B cell (primary cell): Measurements from ENCODE around the gene STX10. TPM values are rescaled to one million over a fixed set of nuclear protein-coding genes. Genes with fewer than 3 reads are reported as not detected.
"Not testable (repeated sequence)": the region's sequence is repeated elsewhere in the genome, so short reads cannot be mapped to it uniquely, and the experiment has no call there.

ENCODE experiments used
- ATAC-seq: fragments of 200-7000 bp; cut with Tn5 transposase; one replicate; pipeline ENCODE4 v1.10.0; 2021; ENCODE audit warnings: low read depth, mild to moderate bottlenecking, moderate number of reproducible peaks, moderate library complexity
- CTCF ChIA-PET: fragments of 350-600 bp; sonication (Branson Sonifier 250); formaldehyde crosslinking; loops from one replicate; lab custom pipeline; 2021; ENCODE audit warnings: antibody characterized with exemption, inconsistent platforms; lab: Charles Lee
- POLR2A ChIA-PET: fragments of 350-600 bp; sonication (Branson Sonifier 250); formaldehyde crosslinking; loops from one replicate; lab custom pipeline; 2021; ENCODE audit warnings: antibody characterized with exemption; lab: Charles Lee
- DNase-seq: peaks from one replicate; pipeline ENCODE4 v3.0.0; 2013
- H2AFZ ChIP-seq: 2 replicates; pipeline ENCODE4 v1.6.1; 2012; ENCODE audit warnings: mild to moderate bottlenecking, low read depth, low read length; ENCODE audit not compliant: insufficient read depth, poor library complexity, severe bottlenecking
- H3K27ac ChIP-seq, 2 donors: 1 replicate in 1 of 2; 2 replicates in 1 of 2; pipeline ENCODE4 v1.5.1; 2012 to 2013; ENCODE audit warnings: low read length in 2 of 2, mild to moderate bottlenecking in 2 of 2, moderate library complexity in 1 of 2
- H3K27me3 ChIP-seq, 4 experiments: fragments of 200-600 bp in 1 of 4; sonication (generic) in 1 of 4; replicated peaks in 1 of 4; 1 replicate in 2 of 4; 2 replicates in 2 of 4; pipeline versions ENCODE4 v1.6.1 to v1.7.0; 2013 to 2016; ENCODE audit warnings: low read length in 3 of 4, mild to moderate bottlenecking in 2 of 4, mixed read lengths in 1 of 4, moderate library complexity in 1 of 4; ENCODE audit not compliant: insufficient read depth in 4 of 4, control insufficient read depth in 3 of 4; ENCODE audit errors: control extremely low read depth in 1 of 4
- H3K36me3 ChIP-seq, 2 experiments: replicated peaks in 1 of 2; 1 replicate in 1 of 2; 2 replicates in 1 of 2; pipeline versions ENCODE4 v1.6.1 to v1.7.1; 2013; ENCODE audit warnings: low read length in 1 of 2; ENCODE audit not compliant: insufficient read depth in 2 of 2, control insufficient read depth in 1 of 2; ENCODE audit errors: control extremely low read depth in 1 of 2, extremely low read depth in 1 of 2
- H3K4me1 ChIP-seq, 2 donors: fragments of 200-600 bp in 1 of 2; sonication (generic) in 1 of 2; 1 replicate in 1 of 2; 2 replicates in 1 of 2; pipeline versions ENCODE4 v1.5.1 to v1.6.1; 2013 to 2017; ENCODE audit warnings: low read length in 2 of 2; ENCODE audit not compliant: control insufficient read depth in 2 of 2, insufficient read depth in 2 of 2
- H3K4me2 ChIP-seq: replicated peaks from 2 replicates; pipeline ENCODE3; 2012; ENCODE audit warnings: mild to moderate bottlenecking, low read depth, low read length; ENCODE audit not compliant: poor library complexity, severe bottlenecking
- H3K4me3 ChIP-seq, 5 experiments: fragments of 200-600 bp in 1 of 5; sonication (generic) in 1 of 5; 1 replicate in 3 of 5; 2 replicates in 2 of 5; pipeline versions ENCODE4 v1.5.1 to v1.7.0; 2011 to 2016; ENCODE audit warnings: low read length in 4 of 5, mild to moderate bottlenecking in 4 of 5, low read depth in 2 of 5, control low read depth in 1 of 5, moderate library complexity in 1 of 5; ENCODE audit not compliant: insufficient read depth in 1 of 5; ENCODE audit errors: control extremely low read depth in 1 of 5, extremely low read depth in 1 of 5
- H3K79me2 ChIP-seq: fragments of 200-600 bp; sonication (generic); one replicate; pipeline ENCODE4 v1.6.0; 2016; ENCODE audit warnings: low read length; ENCODE audit not compliant: control insufficient read depth, insufficient read depth
- H3K9ac ChIP-seq: fragments of 200-600 bp; sonication (generic); 2 replicates; pipeline ENCODE4 v1.6.1; 2017; ENCODE audit warnings: mild to moderate bottlenecking, low read length, moderate library complexity
- H3K9me3 ChIP-seq, 3 donors: one replicate each; pipeline versions ENCODE4 v1.6.1 to v1.7.1; 2013; ENCODE audit warnings: low read length in 2 of 3; ENCODE audit not compliant: control insufficient read depth in 2 of 3, insufficient read depth in 1 of 3; ENCODE audit errors: control extremely low read depth in 1 of 3
- H4K20me1 ChIP-seq: 2 replicates; pipeline ENCODE4 v1.6.0; 2012; ENCODE audit warnings: mild to moderate bottlenecking, low read length; ENCODE audit not compliant: insufficient read depth, control insufficient read depth, poor library complexity, severe bottlenecking
- H3K27ac Mint-ChIP-seq: one replicate; pipeline ENCODE4 v1.8.0; 2021; ENCODE audit warnings: mixed read lengths
- H3K27me3 Mint-ChIP-seq: one replicate; pipeline ENCODE4 v1.8.0; 2021; ENCODE audit warnings: mixed read lengths
- H3K4me1 Mint-ChIP-seq: one replicate; pipeline ENCODE4 v1.8.0; 2021; ENCODE audit warnings: mixed read lengths
- H3K4me3 Mint-ChIP-seq: one replicate; pipeline ENCODE4 v1.8.0; 2021; ENCODE audit warnings: mixed read lengths
- H3K9me3 Mint-ChIP-seq: one replicate; pipeline ENCODE4 v1.8.0; 2022; ENCODE audit warnings: mixed read lengths; ENCODE audit not compliant: insufficient read depth
- CTCF ChIP-seq: fragments of 200-600 bp; IDR thresholded peaks from one replicate; pipeline ENCODE4 v1.8.0; 2022; ENCODE audit warnings: antibody characterized with exemption, mild to moderate bottlenecking
- EZH2 ChIP-seq: IDR thresholded peaks from 2 replicates; pipeline ENCODE4 v1.6.1; 2012; ENCODE audit warnings: borderline replicate concordance, low read depth, mild to moderate bottlenecking, moderate library complexity, low read length; ENCODE audit not compliant: insufficient read depth, poor library complexity, severe bottlenecking
- WGBS: methylation state at CpG from one replicate; pipeline ENCODE4 v1.1.5; 2013; ENCODE audit warnings: missing lambda C conversion rate; ENCODE audit not compliant: insufficient coverage; 5-methylcytosine and 5-hydroxymethylcytosine counted together
- intact Hi-C: fragments of 100-400 bp; cut with micrococcal nuclease; formaldehyde crosslinking; loops from one replicate; pipeline ENCODE4 v1.10.0; 2022
- polyA plus RNA-seq: library from polyadenylated mRNA; depleted of rRNA; stranded (reverse); fragments of >200 nt; gene quantifications from 2 replicates; pipeline ENCODE4 v1.2.3, GENCODE V29; 2012
- total RNA-seq, 2 donors: library from RNA; stranded (reverse); fragments of 120-200 nt in 1 of 2; gene quantifications; 1 replicate in 1 of 2; 2 replicates in 1 of 2; pipeline versions ENCODE4 v1.2.3 to v1.2.4, GENCODE V29; 2013 to 2022

Gene STX10
- total and polyA plus RNA-seq, 2 donors (not counting 1 experiment from before 2014, with no cell fraction given) = 59.0 to 147 TPM

- ChIA-PET CTCF (interaction anchor here (0.9 to 12.6 kb wide), 7 partner anchors 12 to 105 kb away, joined by 3 to 154 read pairs (median 13); no protein-coding TSS in a partner anchor), POLR2A (interaction anchor here (0.8 to 6.0 kb wide), 5 partner anchors 8 to 25 kb away, joined by 5 to 116 read pairs (median 10); no protein-coding TSS in a partner anchor)
- no peak overlapping the region for H2AFZ ChIP-seq
- H3K4me1 ChIP-seq = peaks cover 81 to 94% of the 10 kb centered on the region in 2 donors
- peak overlapping the region; percentile 93 for H3K4me2 ChIP-seq
- H3K27ac ChIP-seq = peak overlapping the region; percentile 87 to 94
- peaks cover 43% of the 10 kb centered on the region for H3K79me2 ChIP-seq
- H3K4me1 Mint-ChIP-seq = peaks cover 75% of the 10 kb centered on the region
- 100% methylated on average over 2 of the region's 5 CpGs for WGBS
- H3K9me3 ChIP-seq = no peaks in the 10 kb centered on the region
- TF ChIP-seq EZH2 = no peak
- no peak for TF ChIP-seq CTCF
- H3K4me3 Mint-ChIP-seq = peak overlapping the region; percentile 93
- H4K20me1 ChIP-seq = no peaks in the 10 kb centered on the region
- H3K27ac Mint-ChIP-seq = peak overlapping the region; percentile 100
- ATAC-seq = no peak
- H3K9me3 Mint-ChIP-seq = no peaks in the 10 kb centered on the region
- no peaks in the 10 kb centered on the region for H3K36me3 ChIP-seq
- no peaks in the 10 kb centered on the region for H3K27me3 ChIP-seq
- no peaks in the 10 kb centered on the region for H3K27me3 Mint-ChIP-seq
- intact Hi-C loops = no loop called here
- no peak for DNase-seq
- H3K4me3 ChIP-seq = no peak overlapping the region
- no peak overlapping the region for H3K9ac ChIP-seq
Observed at GRCh38 chr19:13169769-13170168, 19.6 kb upstream of the STX10 start.

GRCh38 chr19:13166151-13166550 is 16.0 kb upstream of the STX10 start:
- not testable (repeated sequence) for H4K20me1 ChIP-seq, H3K9ac ChIP-seq, H3K4me3 ChIP-seq, H3K4me2 ChIP-seq, H2AFZ ChIP-seq, ATAC-seq, H3K27me3 Mint-ChIP-seq, H3K9me3 Mint-ChIP-seq, H3K9me3 ChIP-seq, H3K4me3 Mint-ChIP-seq, H3K36me3 ChIP-seq, DNase-seq, H3K27me3 ChIP-seq
- 100% methylated on average over 2 of the region's 3 CpGs for WGBS
- POLR2A ChIA-PET = interaction anchor here (0.6 to 7.1 kb wide), 10 partner anchors 9 to 583 kb away, joined by 3 to 116 read pairs (median 5); partner anchors contain the start of genes IER2 and STX10
- CTCF ChIA-PET = interaction anchor here (0.7 to 12.6 kb wide), 6 partner anchors 10 to 95 kb away, joined by 3 to 154 read pairs (median 6); no protein-coding TSS in a partner anchor
- H3K4me1 Mint-ChIP-seq = peaks cover 76% of the 10 kb centered on the region
- peak overlapping the region in 1 of 2 donors; percentile 94 for H3K27ac ChIP-seq
- peaks cover 87 to 100% of the 10 kb centered on the region in 2 donors for H3K4me1 ChIP-seq
- H3K79me2 ChIP-seq = peaks cover 19% of the 10 kb centered on the region
- peak overlapping the region; percentile 97 for H3K27ac Mint-ChIP-seq
- intact Hi-C loops = loop anchor here (2.0 kb wide), 2 partner anchors 15 to 43 kb away; partner anchors contain the start of genes IER2 and STX10
